HG03520 (cell line): ENCODE data around the gene STAT5A.
"Not testable (repeated sequence)": the region's sequence is repeated elsewhere in the genome, so short reads cannot be mapped to it uniquely, and the experiment has no call there.

Source experiments
- ATAC-seq: cut with Tn5 transposase; IDR thresholded peaks from one replicate; pipeline ENCODE4 v1.9.1; 2021; ENCODE audit warnings: mild to moderate bottlenecking, moderate library complexity; ENCODE audit not compliant: unreplicated experiment

The STAT5A gene

GRCh38 chr17:42287977-42288802, at the start of gene STAT5A:
Gene STAT5A (plus strand): TSS chr17:42288498. CDS start chr17:42289412, 914 bp downstream.
- peak; percentile 47 for ATAC-seq

DNA sequence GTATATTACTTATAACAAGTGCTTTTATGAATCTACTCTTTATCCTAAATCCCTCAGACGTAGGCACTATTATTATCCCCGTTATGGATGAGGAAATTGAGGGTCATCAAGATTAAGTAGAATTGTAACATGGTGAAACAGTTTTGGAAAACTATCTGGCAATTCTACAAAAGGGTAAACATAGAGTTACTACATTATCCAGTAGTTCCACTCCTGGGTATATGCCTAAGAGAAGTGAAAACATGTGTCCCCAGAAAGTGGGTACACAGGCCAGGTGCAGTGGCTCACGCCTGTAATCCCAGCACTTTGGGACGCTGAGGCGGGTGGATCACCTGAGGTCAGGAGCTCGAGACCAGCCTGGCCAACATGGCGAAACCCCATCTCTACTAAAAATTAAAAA, 48.7 kb upstream of the STAT5A start:
- not testable (repeated sequence) for ATAC-seq

DNA sequence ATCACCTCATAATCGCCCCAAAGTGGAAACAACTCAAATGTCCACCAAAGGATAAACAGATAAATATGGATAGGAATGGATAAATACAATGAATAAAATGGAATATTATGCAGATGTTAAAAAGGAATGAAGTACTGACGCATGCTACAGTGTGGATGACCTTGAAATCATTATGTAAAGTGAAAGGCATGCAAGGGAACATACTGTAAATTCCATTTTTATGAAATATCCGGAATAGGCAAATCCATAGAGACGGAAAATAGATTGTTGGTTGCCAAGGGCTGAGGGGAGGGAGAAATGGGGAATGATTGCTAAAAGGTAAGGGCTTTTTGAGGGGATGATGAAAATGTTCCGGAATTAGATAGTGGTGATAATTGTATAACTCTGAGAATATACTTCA, 48.1 kb upstream of the STAT5A start:
- ATAC-seq, result no peak

DNA sequence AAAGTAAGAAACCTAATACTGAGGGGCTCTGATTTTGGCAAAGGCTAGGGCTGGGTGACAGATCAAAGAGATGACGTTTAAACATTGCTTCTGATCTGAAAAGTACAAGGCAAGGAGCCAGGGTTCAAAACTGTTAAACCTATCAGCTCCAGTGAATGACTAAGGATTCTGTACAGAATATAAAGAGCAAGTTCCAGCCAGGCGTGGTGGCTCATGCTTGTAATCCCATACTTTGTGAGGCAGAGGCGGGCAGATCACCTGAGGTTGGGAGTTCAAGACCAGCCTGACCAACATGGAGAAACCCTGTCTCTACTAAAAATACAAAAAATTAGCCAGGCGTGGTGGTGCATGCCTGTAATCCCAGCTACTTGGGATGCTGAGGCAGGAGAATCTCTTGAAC, 47.4 kb upstream of the STAT5A start:
- ATAC-seq, result not testable (repeated sequence)

- no peak for ATAC-seq
Observed at GRCh38 chr17:42241871-42242270, 46.4 kb upstream of the STAT5A start.

GRCh38 chr17:42243493-42243982, 44.8 kb upstream of the STAT5A start:
- ATAC-seq, result no peak

DNA sequence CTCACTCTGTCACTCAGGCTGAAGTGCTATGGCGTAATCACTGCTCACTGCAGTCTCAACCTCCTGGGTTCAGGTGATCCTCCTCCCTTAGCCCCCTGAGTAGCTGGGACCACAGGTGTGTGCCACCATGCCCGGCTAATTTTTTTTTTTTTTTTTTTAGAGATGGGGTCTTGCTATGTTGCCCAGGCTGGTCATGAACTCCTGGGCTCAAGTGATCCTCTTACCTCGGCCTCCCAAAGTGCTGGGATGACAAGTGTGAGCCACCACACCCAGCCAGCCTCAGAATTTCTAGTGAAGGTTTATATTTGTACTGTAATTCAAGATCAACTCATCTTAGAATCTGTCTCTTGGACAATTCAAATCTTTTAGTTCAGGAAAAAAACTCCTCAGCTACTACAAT, 44.2 kb upstream of the STAT5A start:
- not testable (repeated sequence) for ATAC-seq

- not testable (repeated sequence) for ATAC-seq
Observed at GRCh38 chr17:42245183-42245582, 43.1 kb upstream of the STAT5A start.

GRCh38 chr17:42246515-42246914, 41.8 kb upstream of the STAT5A start:
- ATAC-seq, result no peak

- ATAC-seq, result no peak
Observed at GRCh38 chr17:42247734-42248133, 40.6 kb upstream of the STAT5A start.

- ATAC-seq, result peak; percentile 56
Observed at GRCh38 chr17:42248351-42249179, 39.7 kb upstream of the STAT5A start.

GRCh38 chr17:42249681-42250446, 38.4 kb upstream of the STAT5A start:
- no peak for ATAC-seq

GRCh38 chr17:42251115-42251514, 37.2 kb upstream of the STAT5A start:
- no peak for ATAC-seq

GRCh38 chr17:42252597-42253550, 35.4 kb upstream of the STAT5A start:
- ATAC-seq, result no peak

GRCh38 chr17:42253578-42253977, 34.7 kb upstream of the STAT5A start:
- no peak for ATAC-seq

DNA sequence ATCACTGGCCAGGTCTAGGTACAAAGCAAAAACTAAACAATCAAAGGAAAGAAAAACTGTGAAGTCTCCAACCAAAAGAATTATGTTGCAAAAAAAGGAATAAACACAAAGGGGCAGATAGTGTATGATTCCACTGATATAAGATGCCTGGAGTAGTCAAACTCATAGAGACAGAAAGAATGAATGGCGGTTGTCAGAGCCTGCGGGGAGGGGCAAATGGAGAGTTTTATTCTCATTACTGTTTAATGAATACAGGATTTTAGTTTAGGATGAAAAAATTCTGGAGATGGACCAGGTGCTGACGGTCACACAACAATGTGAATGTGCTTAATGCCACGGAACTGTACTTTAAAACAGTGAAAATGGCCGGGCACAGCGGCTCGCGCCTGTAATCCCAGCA, 32.9 kb upstream of the STAT5A start:
- ATAC-seq, result no peak

DNA sequence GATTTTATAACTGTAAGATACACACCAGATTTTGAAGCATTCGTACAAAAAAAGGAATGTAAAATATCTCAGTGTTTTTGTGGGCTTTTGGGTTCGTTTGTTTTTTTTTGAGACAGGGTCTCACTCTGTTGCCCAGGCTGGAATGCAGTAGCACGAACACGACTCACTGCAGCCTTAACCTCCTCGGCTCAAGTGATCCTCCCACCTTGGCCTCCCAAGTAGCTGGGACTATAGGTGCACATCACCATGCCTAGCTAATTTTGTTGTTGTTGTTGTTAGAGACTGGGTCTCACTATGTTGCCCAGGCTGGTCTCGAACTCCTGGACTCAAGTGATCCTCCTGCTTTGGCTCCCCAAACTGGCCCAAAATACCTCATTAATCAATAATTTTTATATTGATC, 28.0 kb upstream of the STAT5A start:
- no peak for ATAC-seq

- ATAC-seq, result not testable (repeated sequence)
Observed at GRCh38 chr17:42264366-42264765, 23.9 kb upstream of the STAT5A start.

GRCh38 chr17:42266462-42266861, 21.8 kb upstream of the STAT5A start:
- ATAC-seq, result no peak
